ENCODE measurements around the gene EXOC3. TPM values are rescaled to one million over a fixed set of nuclear protein-coding genes. Genes with fewer than 3 reads are reported as not detected.

Gene EXOC3
- total RNA-seq, 1 donor from 2014 or later: 67.3 TPM

GRCh38 chr5:436641-436975 lies 6.4 kb upstream of the EXOC3 start:
- H3K9me3 Mint-ChIP-seq (ENCODE audit: low read depth): no peaks in the 10 kb centered on the region

GRCh38 chr5:437281-437771 lies 5.7 kb upstream of the EXOC3 start:
- no peak overlapping the region for H3K27ac Mint-ChIP-seq
- no peaks in the 10 kb centered on the region for H3K9me3 Mint-ChIP-seq (ENCODE audit: low read depth)
- H3K27me3 Mint-ChIP-seq: peaks cover 3% of the 10 kb centered on the region
- TF ChIP-seq CTCF (IDR thresholded peaks at IDR 0.05; ENCODE audit: unreplicated experiment): no peak
- DNase-seq (ENCODE audit: low spot score, unreplicated experiment): no peak
- H3K36me3 Mint-ChIP-seq (ENCODE audit: insufficient read depth): no peaks in the 10 kb centered on the region
- no peak overlapping the region for H3K4me3 Mint-ChIP-seq (ENCODE audit: low read depth)
- H3K4me1 Mint-ChIP-seq (ENCODE audit: low read depth): peaks cover 2% of the 10 kb centered on the region

More at GRCh38 chr5:436641-436975, 6.4 kb upstream of the EXOC3 start:
- Mint-ChIP-seq H3K27me3 (peaks cover 3% of the 10 kb centered on the region), H3K4me1 (ENCODE audit: low read depth) (peaks cover 3% of the 10 kb centered on the region), H3K4me3 (ENCODE audit: low read depth) (no peak overlapping the region), H3K36me3 (ENCODE audit: insufficient read depth) (no peaks in the 10 kb centered on the region), H3K27ac (no peak overlapping the region)
- TF ChIP-seq CTCF (IDR thresholded peaks at IDR 0.05; ENCODE audit: unreplicated experiment): no peak
- no peak for DNase-seq (ENCODE audit: low spot score, unreplicated experiment)

- H3K4me3 Mint-ChIP-seq (ENCODE audit: low read depth): no peak overlapping the region
- H3K36me3 Mint-ChIP-seq (ENCODE audit: insufficient read depth): no peaks in the 10 kb centered on the region
- no peak overlapping the region for H3K27ac Mint-ChIP-seq
- TF ChIP-seq CTCF (IDR thresholded peaks at IDR 0.05; ENCODE audit: unreplicated experiment): no peak
- peaks cover 5% of the 10 kb centered on the region for H3K4me1 Mint-ChIP-seq (ENCODE audit: low read depth)
- no peak for DNase-seq (ENCODE audit: low spot score, unreplicated experiment)
- no peaks in the 10 kb centered on the region for H3K9me3 Mint-ChIP-seq (ENCODE audit: low read depth)
- H3K27me3 Mint-ChIP-seq: peaks cover 3% of the 10 kb centered on the region
Observed at GRCh38 chr5:438481-438981, 4.4 kb upstream of the EXOC3 start.

GRCh38 chr5:439181-439580 lies 3.8 kb upstream of the EXOC3 start:
- Mint-ChIP-seq H3K27me3 (peaks cover 3% of the 10 kb centered on the region), H3K4me3 (ENCODE audit: low read depth) (no peak overlapping the region), H3K36me3 (ENCODE audit: insufficient read depth) (no peaks in the 10 kb centered on the region), H3K9me3 (ENCODE audit: low read depth) (no peaks in the 10 kb centered on the region), H3K27ac (peak overlapping the region; percentile 85), H3K4me1 (ENCODE audit: low read depth) (peaks cover 8% of the 10 kb centered on the region)
- peak; percentile 5 for DNase-seq (ENCODE audit: low spot score, unreplicated experiment)
- TF ChIP-seq CTCF (IDR thresholded peaks at IDR 0.05; ENCODE audit: unreplicated experiment): no peak

GRCh38 chr5:439636-440035 lies 3.3 kb upstream of the EXOC3 start:
- Mint-ChIP-seq H3K27ac (peak overlapping the region; percentile 85), H3K4me1 (ENCODE audit: low read depth) (peaks cover 10% of the 10 kb centered on the region), H3K36me3 (ENCODE audit: insufficient read depth) (no peaks in the 10 kb centered on the region), H3K9me3 (ENCODE audit: low read depth) (no peaks in the 10 kb centered on the region), H3K27me3 (peaks cover 3% of the 10 kb centered on the region), H3K4me3 (ENCODE audit: low read depth) (no peak overlapping the region)
- DNase-seq (ENCODE audit: low spot score, unreplicated experiment): no peak
- TF ChIP-seq CTCF (IDR thresholded peaks at IDR 0.05; ENCODE audit: unreplicated experiment): no peak

Data from progenitor cell of endocrine pancreas (in vitro differentiated cells).